ENCODE data around the gene PTPRG. TPM values are rescaled to one million over a fixed set of nuclear protein-coding genes. Genes with fewer than 3 reads are reported as not detected.

The PTPRG gene
- total and polyA plus RNA-seq, 2 of the 13 experiments (the other 11 are each of a cell fraction or from before 2014, with no cell fraction given) = 8.0 to 25.3 TPM

DNA sequence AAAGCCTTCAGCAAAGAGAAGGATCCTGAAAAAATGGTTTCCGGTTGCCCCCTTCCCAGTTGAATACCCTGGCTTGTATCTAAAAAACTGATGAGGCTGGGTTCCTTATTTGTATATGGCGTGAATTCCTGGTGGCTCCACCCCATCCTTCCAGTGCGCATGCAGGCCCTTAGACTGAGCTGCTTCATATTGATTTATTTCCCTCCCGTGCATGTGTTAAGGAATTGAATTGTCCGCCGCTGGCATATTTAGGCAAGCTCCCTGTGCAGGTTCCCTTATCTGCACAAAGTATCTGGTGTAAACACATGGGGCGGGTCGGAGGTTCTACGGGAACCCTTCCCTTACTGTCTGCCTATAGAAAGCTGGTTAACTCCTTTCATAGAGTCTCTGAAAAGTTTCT lies 449.6 kb downstream of the PTPRG start:
- H3K4me3 ChIP-seq (replicated peaks in 1 of 3; ENCODE audit: insufficient read depth in 1 of 3, low read depth in 2 of 3, low read length in 3 of 3) = no peak overlapping the region
- H2AFZ ChIP-seq (ENCODE audit: low read length) = no peak overlapping the region
- ATAC-seq (no peak), FAIRE-seq (no peak), DNase-seq (ENCODE audit: low spot score) (no peak)
- no peaks in the 10 kb centered on the region for H3K27me3 ChIP-seq (ENCODE audit: control insufficient read depth in 1 of 2, insufficient read depth in 2 of 2, low read length in 2 of 2)
- H3K4me2 ChIP-seq (ENCODE audit: low read depth, low read length) = no peak overlapping the region
- BruUV-seq (replicated peaks) = no TSS peak
- no peaks in the 10 kb centered on the region for H3K9me3 ChIP-seq (ENCODE audit: low read length)
- H3K36me3 ChIP-seq (replicated peaks in 1 of 2; ENCODE audit: control insufficient read depth in 1 of 2, insufficient read depth in 2 of 2, low read length in 2 of 2) = no peaks in the 10 kb centered on the region; a peak in 2 of 5 replicates
- WGBS (ENCODE audit: low lambda C conversion rate) = 98% methylated on average over 7 of the region's 9 CpGs
- H3K9ac ChIP-seq (ENCODE audit: insufficient read depth, low read depth, low read length) = no peak overlapping the region
- intact Hi-C loops (cut with micrococcal nuclease; ENCODE audit: unreplicated experiment) = no loop called here
- CTCF ChIA-PET (ENCODE audit: low intra/inter-chr PET ratio, low total read pairs) = no interaction called here
- no peaks in the 10 kb centered on the region for H4K20me1 ChIP-seq (ENCODE audit: insufficient read depth, low read length)
- TF ChIP-seq, protein P1, sequence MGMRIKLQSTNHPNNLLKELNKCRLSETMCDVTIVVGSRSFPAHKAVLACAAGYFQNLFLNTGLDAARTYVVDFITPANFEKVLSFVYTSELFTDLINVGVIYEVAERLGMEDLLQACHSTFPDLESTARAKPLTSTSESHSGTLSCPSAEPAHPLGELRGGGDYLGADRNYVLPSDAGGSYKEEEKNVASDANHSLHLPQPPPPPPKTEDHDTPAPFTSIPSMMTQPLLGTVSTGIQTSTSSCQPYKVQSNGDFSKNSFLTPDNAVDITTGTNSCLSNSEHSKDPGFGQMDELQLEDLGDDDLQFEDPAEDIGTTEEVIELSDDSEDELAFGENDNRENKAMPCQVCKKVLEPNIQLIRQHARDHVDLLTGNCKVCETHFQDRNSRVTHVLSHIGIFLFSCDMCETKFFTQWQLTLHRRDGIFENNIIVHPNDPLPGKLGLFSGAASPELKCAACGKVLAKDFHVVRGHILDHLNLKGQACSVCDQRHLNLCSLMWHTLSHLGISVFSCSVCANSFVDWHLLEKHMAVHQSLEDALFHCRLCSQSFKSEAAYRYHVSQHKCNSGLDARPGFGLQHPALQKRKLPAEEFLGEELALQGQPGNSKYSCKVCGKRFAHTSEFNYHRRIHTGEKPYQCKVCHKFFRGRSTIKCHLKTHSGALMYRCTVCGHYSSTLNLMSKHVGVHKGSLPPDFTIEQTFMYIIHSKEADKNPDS (CRISPR knock-in tag; IDR thresholded peaks at IDR 0.05) = no peak
- TF ChIP-seq, protein P2, sequence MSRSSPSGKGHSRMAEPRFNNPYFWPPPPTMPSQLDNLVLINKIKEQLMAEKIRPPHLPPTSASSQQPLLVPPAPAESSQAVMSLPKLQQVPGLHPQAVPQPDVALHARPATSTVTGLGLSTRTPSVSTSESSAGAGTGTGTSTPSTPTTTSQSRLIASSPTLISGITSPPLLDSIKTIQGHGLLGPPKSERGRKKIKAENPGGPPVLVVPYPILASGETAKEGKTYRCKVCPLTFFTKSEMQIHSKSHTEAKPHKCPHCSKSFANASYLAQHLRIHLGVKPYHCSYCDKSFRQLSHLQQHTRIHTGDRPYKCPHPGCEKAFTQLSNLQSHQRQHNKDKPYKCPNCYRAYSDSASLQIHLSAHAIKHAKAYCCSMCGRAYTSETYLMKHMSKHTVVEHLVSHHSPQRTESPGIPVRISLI (CRISPR knock-in tag; IDR thresholded peaks at IDR 0.05; ENCODE audit: borderline replicate concordance) = no peak
- no peaks in the 10 kb centered on the region for H3K4me1 ChIP-seq (ENCODE audit: insufficient read depth, low read length)
- no peak overlapping the region for H3K27ac ChIP-seq (ENCODE audit: extremely low read length, insufficient read depth, low read length)
- no peaks in the 10 kb centered on the region for H3K79me2 ChIP-seq (ENCODE audit: insufficient read depth, low read length)
- in situ Hi-C loops (cut with HindIII; ENCODE audit: extremely low pct_ligation_motif_present, low pct_unique_long_range_greater_than_20kb) = no loop called here
- POLR2A ChIA-PET = no interaction called here

DNA sequence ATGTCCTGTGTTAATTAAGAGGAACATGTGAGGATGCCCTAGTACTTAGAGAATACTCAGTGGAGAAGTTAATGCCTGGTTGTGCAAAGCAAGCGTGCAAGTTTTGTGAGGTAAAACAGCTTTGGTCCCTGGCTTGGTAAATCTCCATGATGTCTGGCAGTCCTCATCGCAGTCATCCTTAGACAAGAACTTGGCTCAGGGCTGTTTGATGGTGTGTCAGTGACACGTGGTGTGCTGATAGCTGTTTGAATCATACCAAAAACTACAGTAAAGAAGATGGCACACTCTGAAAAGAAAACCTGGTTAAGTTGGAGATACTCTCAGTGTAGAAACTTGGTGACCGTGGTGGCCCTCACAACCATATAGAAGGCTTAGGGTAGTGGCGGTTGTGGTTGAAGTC lies 450.3 kb downstream of the PTPRG start:
- Histone ChIP-seq H3K27me3 (ENCODE audit: control insufficient read depth in 1 of 2, insufficient read depth in 2 of 2, low read length in 2 of 2) (no peaks in the 10 kb centered on the region), H4K20me1 (ENCODE audit: insufficient read depth, low read length) (no peaks in the 10 kb centered on the region), H3K36me3 (replicated peaks in 1 of 2; ENCODE audit: control insufficient read depth in 1 of 2, insufficient read depth in 2 of 2, low read length in 2 of 2) (no peaks in the 10 kb centered on the region; a peak in 2 of 5 replicates), H3K4me3 (replicated peaks in 1 of 3; ENCODE audit: insufficient read depth in 1 of 3, low read depth in 2 of 3, low read length in 3 of 3) (no peak overlapping the region), H2AFZ (ENCODE audit: low read length) (no peak overlapping the region), H3K79me2 (ENCODE audit: insufficient read depth, low read length) (no peaks in the 10 kb centered on the region), H3K4me1 (ENCODE audit: insufficient read depth, low read length) (peaks cover 6% of the 10 kb centered on the region), H3K27ac (ENCODE audit: extremely low read length, insufficient read depth, low read length) (no peak overlapping the region), H3K4me2 (ENCODE audit: low read depth, low read length) (no peak overlapping the region), H3K9ac (ENCODE audit: insufficient read depth, low read depth, low read length) (no peak overlapping the region), H3K9me3 (ENCODE audit: low read length) (no peaks in the 10 kb centered on the region)
- ChIA-PET CTCF (ENCODE audit: low intra/inter-chr PET ratio, low total read pairs) (no interaction called here), POLR2A (no interaction called here)
- BruUV-seq (replicated peaks) = no TSS peak
- no peak for TF ChIP-seq TEAD2 (CRISPR knock-in tag; IDR thresholded peaks at IDR 0.05)
- FAIRE-seq (no peak), ATAC-seq (no peak), DNase-seq (ENCODE audit: low spot score) (no peak)
- in situ Hi-C loops (cut with HindIII; ENCODE audit: extremely low pct_ligation_motif_present, low pct_unique_long_range_greater_than_20kb) (no loop called here), intact Hi-C loops (cut with micrococcal nuclease; ENCODE audit: unreplicated experiment) (no loop called here)
- 93% methylated on average over 5 of the region's 5 CpGs for WGBS (ENCODE audit: low lambda C conversion rate)

Data from HepG2 (cell line).